GM03348 (cell line): ENCODE measurements around the gene ZMYND8.
"Not testable (repeated sequence)": the region's sequence is repeated elsewhere in the genome, so short reads cannot be mapped to it uniquely, and the experiment has no call there.

ENCODE experiments used
- DNase-seq: peaks from one replicate; pipeline ENCODE4 v3.0.0; 2012; ENCODE audit warnings: low spot score

ZMYND8 gene

GRCh38 chr20:47356526-47357295 lies at the start of gene ZMYND8:
ZMYND8 (minus strand) TSS chr20:47356699; CDS start chr20:47356670, 29 bp downstream.
- peak; percentile 98 for DNase-seq

GRCh38 chr20:47405775-47406325 lies 49.4 kb upstream of the ZMYND8 start:
- no peak for DNase-seq

GRCh38 chr20:47400685-47401084 lies 44.2 kb upstream of the ZMYND8 start:
- DNase-seq: no peak

GRCh38 chr20:47397652-47398301 lies 41.3 kb upstream of the ZMYND8 start:
- no peak for DNase-seq

- DNase-seq: no peak
Observed at GRCh38 chr20:47396762-47397476, 40.4 kb upstream of the ZMYND8 start.

- not testable (repeated sequence) for DNase-seq
Observed at GRCh38 chr20:47393796-47394514, 37.5 kb upstream of the ZMYND8 start.

- DNase-seq: no peak
Observed at GRCh38 chr20:47392721-47393073, 36.2 kb upstream of the ZMYND8 start.

GRCh38 chr20:47392015-47392720 lies 35.7 kb upstream of the ZMYND8 start:
- peak; percentile 83 for DNase-seq

GRCh38 chr20:47391276-47392010 lies 34.9 kb upstream of the ZMYND8 start:
- no peak for DNase-seq

GRCh38 chr20:47389867-47390347 lies 33.4 kb upstream of the ZMYND8 start:
- DNase-seq: no peak

- not testable (repeated sequence) for DNase-seq
Observed at GRCh38 chr20:47385968-47386367, 29.5 kb upstream of the ZMYND8 start.

- no peak for DNase-seq
Observed at GRCh38 chr20:47382746-47383415, 26.4 kb upstream of the ZMYND8 start.

GRCh38 chr20:47380481-47380880 lies 24.0 kb upstream of the ZMYND8 start:
- DNase-seq: no peak

GRCh38 chr20:47379433-47380150 lies 23.1 kb upstream of the ZMYND8 start:
- DNase-seq: no peak

- DNase-seq: no peak
Observed at GRCh38 chr20:47377122-47377722, 20.7 kb upstream of the ZMYND8 start.

GRCh38 chr20:47376096-47376643 lies 19.7 kb upstream of the ZMYND8 start:
- DNase-seq: not testable (repeated sequence)

- DNase-seq: not testable (repeated sequence)
Observed at GRCh38 chr20:47374121-47374520, 17.6 kb upstream of the ZMYND8 start.

GRCh38 chr20:47373206-47373733 lies 16.8 kb upstream of the ZMYND8 start:
- DNase-seq: no peak
